DOHH2 (cell line): ENCODE results near the gene CASP9.

Experiments
- H3F3A ChIP-seq: fragments of 200-600 bp; sonication (generic), shearing (Covaris generic); 2 replicates; pipeline ENCODE4 v1.6.0; 2016; ENCODE audit warnings: antibody characterized with exemption, mild to moderate bottlenecking; ENCODE audit not compliant: control insufficient read depth, insufficient read depth
- H3K27ac ChIP-seq: fragments of 200-600 bp; sonication (generic); 2 replicates; pipeline ENCODE4 v1.5.1; 2014; ENCODE audit warnings: low read depth, mild to moderate bottlenecking, low read length, moderate library complexity
- H3K27me3 ChIP-seq: fragments of 200-600 bp; sonication (generic); 2 replicates; pipeline ENCODE4 v1.6.1; 2014; ENCODE audit warnings: mild to moderate bottlenecking, low read length, mixed read lengths; ENCODE audit not compliant: control insufficient read depth
- H3K36me3 ChIP-seq: fragments of 200-600 bp; sonication (generic); 2 replicates; pipeline ENCODE4 v1.6.1; 2014; ENCODE audit warnings: mild to moderate bottlenecking, low read length, moderate library complexity, mixed read lengths; ENCODE audit not compliant: control insufficient read depth
- H3K4me1 ChIP-seq: fragments of 200-600 bp; sonication (generic); 2 replicates; pipeline ENCODE4 v1.6.1; 2014; ENCODE audit warnings: mild to moderate bottlenecking, low read length, mixed read lengths; ENCODE audit not compliant: control insufficient read depth
- H3K4me2 ChIP-seq: fragments of 200-600 bp; sonication (generic); 2 replicates; pipeline ENCODE4 v1.6.0; 2014; ENCODE audit warnings: mild to moderate bottlenecking, low read length, moderate library complexity
- H3K4me3 ChIP-seq: fragments of 200-600 bp; sonication (generic); 2 replicates; pipeline ENCODE4 v1.5.1; 2014; ENCODE audit warnings: mild to moderate bottlenecking, low read length, mixed read lengths
- H3K79me2 ChIP-seq: fragments of 200-600 bp; sonication (generic); 2 replicates; pipeline ENCODE4 v1.6.1; 2014; ENCODE audit warnings: mild to moderate bottlenecking, low read length, mixed read lengths; ENCODE audit not compliant: control insufficient read depth
- H3K9me2 ChIP-seq: fragments of 200-600 bp; sonication (generic); replicated peaks from 2 replicates; pipeline ENCODE4 v1.6.1; 2014; ENCODE audit warnings: mild to moderate bottlenecking, low read length, mixed read lengths; ENCODE audit not compliant: control insufficient read depth
- H3K9me3 ChIP-seq: fragments of 200-600 bp; sonication (generic); 2 replicates; pipeline ENCODE4 v1.6.1; 2014; ENCODE audit warnings: antibody characterized with exemption, low read length, mixed read lengths; ENCODE audit not compliant: control insufficient read depth, insufficient read depth
- H4K20me1 ChIP-seq: fragments of 200-600 bp; sonication (generic); 2 replicates; pipeline ENCODE4 v1.6.0; 2014; ENCODE audit warnings: low read depth, mild to moderate bottlenecking, antibody characterized with exemption, low read length, moderate library complexity; ENCODE audit not compliant: control insufficient read depth, insufficient read depth
- CTCF ChIP-seq: fragments of 200-600 bp; sonication (generic); IDR thresholded peaks from one replicate; pipeline ENCODE4 v1.5.1; 2014; ENCODE audit warnings: antibody characterized with exemption, mild to moderate bottlenecking, low read depth, low read length; ENCODE audit not compliant: poor library complexity, severe bottlenecking
- EZH2phosphoT487 ChIP-seq: fragments of 200-600 bp; sonication (generic); IDR thresholded peaks from 2 replicates; pipeline ENCODE4 v1.6.1; 2017; ENCODE audit warnings: borderline replicate concordance, mild to moderate bottlenecking, antibody characterized with exemption, low read length, moderate library complexity, mixed read lengths

CASP9 gene

GRCh38 chr1:15524021-15524282 lies at the start of gene CASP9:
CASP9 (minus strand) TSS chr1:15524215; CDS start chr1:15524200, 15 bp downstream.
- Histone ChIP-seq H3F3A (peaks cover 7% of the 10 kb centered on the region; the same call in 1 of the 2 replicates), H4K20me1 (no peaks in the 10 kb centered on the region), H3K4me1 (peaks cover 28% of the 10 kb centered on the region), H3K9me3 (no peaks in the 10 kb centered on the region), H3K9me2 (no peaks in the 10 kb centered on the region), H3K4me2 (peak within 1 kb of the TSS; percentile 77), H3K79me2 (peaks cover 27% of the 10 kb centered on the region), H3K27me3 (no peaks in the 10 kb centered on the region), H3K4me3 (peak within 1 kb of the TSS; percentile 83), H3K27ac (peak within 1 kb of the TSS; percentile 60), H3K36me3 (no peaks in the 10 kb centered on the region)
- no peak for TF ChIP-seq EZH2phosphoT487
- no peak for TF ChIP-seq CTCF

GRCh38 chr1:15573477-15573876 lies 49.5 kb upstream of the CASP9 start:
- Histone ChIP-seq H3K79me2 (no peaks in the 10 kb centered on the region), H3K27me3 (no peaks in the 10 kb centered on the region), H3K4me3 (no peak overlapping the region), H3K4me1 (peaks cover 28% of the 10 kb centered on the region), H3K9me2 (no peaks in the 10 kb centered on the region), H3F3A (peaks cover 19% of the 10 kb centered on the region), H3K36me3 (peaks cover 18% of the 10 kb centered on the region), H3K27ac (no peak overlapping the region), H4K20me1 (no peaks in the 10 kb centered on the region), H3K9me3 (no peaks in the 10 kb centered on the region), H3K4me2 (no peak overlapping the region)
- TF ChIP-seq CTCF (no peak), EZH2phosphoT487 (no peak)

GRCh38 chr1:15571266-15571665 lies 47.3 kb upstream of the CASP9 start:
- Histone ChIP-seq H3K4me3 (peak overlapping the region; percentile 4; the same call in 1 of the 2 replicates), H4K20me1 (no peaks in the 10 kb centered on the region), H3K79me2 (no peaks in the 10 kb centered on the region), H3K9me2 (no peaks in the 10 kb centered on the region), H3K27ac (peak overlapping the region; percentile 66), H3K36me3 (peaks cover 33% of the 10 kb centered on the region), H3K9me3 (no peaks in the 10 kb centered on the region), H3K27me3 (no peaks in the 10 kb centered on the region), H3K4me2 (peak overlapping the region; percentile 38), H3F3A (peaks cover 19% of the 10 kb centered on the region), H3K4me1 (peaks cover 28% of the 10 kb centered on the region)
- no peak for TF ChIP-seq EZH2phosphoT487
- no peak for TF ChIP-seq CTCF

- Histone ChIP-seq H3K4me2 (no peak overlapping the region), H3K27ac (peak overlapping the region; percentile 66), H3K27me3 (no peaks in the 10 kb centered on the region), H3K9me2 (no peaks in the 10 kb centered on the region), H3F3A (peaks cover 19% of the 10 kb centered on the region), H3K4me3 (no peak overlapping the region), H3K4me1 (peaks cover 28% of the 10 kb centered on the region), H3K9me3 (no peaks in the 10 kb centered on the region), H3K36me3 (peaks cover 38% of the 10 kb centered on the region), H4K20me1 (no peaks in the 10 kb centered on the region), H3K79me2 (no peaks in the 10 kb centered on the region)
- no peak for TF ChIP-seq CTCF
- TF ChIP-seq EZH2phosphoT487, result no peak
Measured at GRCh38 chr1:15570861-15571260, 46.8 kb upstream of the CASP9 start.
